PC-9 (cell line): ENCODE results near the gene CHST12. TPM values are rescaled to one million over a fixed set of nuclear protein-coding genes. Genes with fewer than 3 reads are reported as not detected.

Experiments used
- BruUV-seq: library from RNA; stranded (reverse); fragments of 400-500 nt; replicated peaks from 2 replicates; lab custom pipeline; 2021; lab: Mats Ljungman, UMichigan
- CTCF ChIA-PET: fragments of 300-600 bp; sonication (Branson Sonifier 250); formaldehyde crosslinking; loops from one replicate; lab custom pipeline; 2022; ENCODE audit warnings: antibody characterized with exemption; lab: Charles Lee
- POLR2A ChIA-PET: fragments of 300-600 bp; sonication (Branson Sonifier 250); formaldehyde crosslinking; loops from one replicate; lab custom pipeline; 2022; ENCODE audit warnings: antibody characterized with exemption; ENCODE audit not compliant: unreplicated experiment; lab: Charles Lee
- DNase-seq, 2 experiments: peaks; one replicate each; pipeline versions ENCODE4 v3.0.0 to v3.0.0-alpha.2; 2015 to 2022; ENCODE audit warnings: mixed read lengths in 1 of 2
- H2AFZ ChIP-seq: fragments of 200-600 bp; sonication (generic); 2 replicates; pipeline ENCODE4 v1.8.1; 2017; ENCODE audit warnings: antibody characterized with exemption
- H3F3A ChIP-seq: fragments of 200-600 bp; sonication (generic); 2 replicates; pipeline ENCODE4 v1.8.1; 2017; ENCODE audit warnings: antibody characterized with exemption, mild to moderate bottlenecking, low read depth; ENCODE audit not compliant: insufficient read depth
- H3K27ac ChIP-seq: fragments of 200-600 bp; sonication (generic); 2 replicates; pipeline ENCODE4 v1.6.1; 2016; ENCODE audit warnings: mixed run types
- H3K27me3 ChIP-seq: fragments of 200-600 bp; sonication (generic); 2 replicates; pipeline ENCODE4 v1.6.1; 2016; ENCODE audit warnings: low read depth, mixed run types; ENCODE audit not compliant: insufficient read depth
- H3K36me3 ChIP-seq: fragments of 200-600 bp; sonication (generic); 2 replicates; pipeline ENCODE4 v1.6.1; 2016; ENCODE audit warnings: low read depth, mixed run types
- H3K4me1 ChIP-seq: fragments of 200-600 bp; sonication (generic); replicated peaks from 2 replicates; pipeline ENCODE4 v1.6.1; 2016; ENCODE audit warnings: mixed run types; ENCODE audit not compliant: insufficient read depth
- H3K4me2 ChIP-seq: fragments of 200-600 bp; sonication (generic); 2 replicates; pipeline ENCODE4 v1.6.1; 2017; ENCODE audit warnings: mixed run types
- H3K4me3 ChIP-seq: fragments of 200-600 bp; sonication (generic); 2 replicates; pipeline ENCODE4 v1.6.1; 2016; ENCODE audit warnings: mixed run types
- H3K79me2 ChIP-seq: fragments of 200-600 bp; sonication (generic); 2 replicates; pipeline ENCODE4 v1.6.1; 2017; ENCODE audit warnings: low read depth, mixed run types
- H3K9me2 ChIP-seq: fragments of 200-600 bp; sonication (generic); 2 replicates; pipeline ENCODE4 v1.8.1; 2017; ENCODE audit warnings: mild to moderate bottlenecking; ENCODE audit not compliant: insufficient read depth
- H3K9me3 ChIP-seq: fragments of 200-600 bp; sonication (generic); 2 replicates; pipeline ENCODE4 v1.8.1; 2016; ENCODE audit warnings: low read depth; ENCODE audit not compliant: insufficient read depth
- H4K20me1 ChIP-seq: fragments of 200-600 bp; sonication (generic); 2 replicates; pipeline ENCODE4 v1.8.1; 2017; ENCODE audit not compliant: insufficient read depth
- CTCF ChIP-seq: fragments of 200-600 bp; sonication (generic); conservative IDR thresholded peaks from 2 replicates; pipeline ENCODE4 v1.6.1; 2017; ENCODE audit warnings: mixed run types, antibody characterized with exemption, mild to moderate bottlenecking, moderate library complexity
- EZH2 ChIP-seq: fragments of 200-600 bp; sonication (generic); IDR thresholded peaks from 2 replicates; pipeline ENCODE4 v1.8.0; 2017; ENCODE audit warnings: antibody characterized with exemption, low read depth
- intact Hi-C: fragments of 100-400 bp; cut with micrococcal nuclease; formaldehyde crosslinking; loops from one replicate; pipeline ENCODE4 v1.10.0; 2022; ENCODE audit not compliant: unreplicated experiment
- total RNA-seq: library from RNA; stranded (reverse); gene quantifications from 2 replicates; pipeline ENCODE4 v1.2.3, GENCODE V29; 2021

Gene CHST12
- total RNA-seq, 1 experiment from 2014 or later, result 25.9 TPM

GRCh38 chr7:2417981-2418481 is 14.6 kb downstream of the CHST12 start:
- intact Hi-C loops, result no loop called here
- no TSS peak for BruUV-seq
- Histone ChIP-seq H4K20me1 (no peaks in the 10 kb centered on the region), H3K4me3 (no peak overlapping the region), H3K4me2 (no peak overlapping the region), H3K79me2 (no peaks in the 10 kb centered on the region), H2AFZ (no peak overlapping the region), H3K4me1 (no peaks in the 10 kb centered on the region), H3F3A (no peaks in the 10 kb centered on the region; the same call in 1 of the 2 replicates), H3K9me3 (no peaks in the 10 kb centered on the region), H3K27me3 (no peaks in the 10 kb centered on the region), H3K36me3 (no peaks in the 10 kb centered on the region), H3K9me2 (no peaks in the 10 kb centered on the region), H3K27ac (no peak overlapping the region)
- ChIA-PET CTCF (no interaction called here), POLR2A (no interaction called here)
- DNase-seq, result no peak
- TF ChIP-seq EZH2, result no peak
- TF ChIP-seq CTCF, result no peak

- CTCF ChIA-PET, result no interaction called here
- BruUV-seq, result no TSS peak
- Histone ChIP-seq H3K4me2 (no peak overlapping the region), H3K36me3 (no peaks in the 10 kb centered on the region), H4K20me1 (no peaks in the 10 kb centered on the region), H3K79me2 (no peaks in the 10 kb centered on the region), H3K27me3 (no peaks in the 10 kb centered on the region), H2AFZ (no peak overlapping the region), H3K4me1 (peaks cover 10% of the 10 kb centered on the region), H3K9me2 (no peaks in the 10 kb centered on the region), H3F3A (peaks cover 10% of the 10 kb centered on the region; the same call in 1 of the 2 replicates), H3K27ac (no peak overlapping the region), H3K4me3 (no peak overlapping the region), H3K9me3 (no peaks in the 10 kb centered on the region)
- intact Hi-C loops, result no loop called here
- TF ChIP-seq EZH2 (no peak), CTCF (no peak)
- DNase-seq, result no peak
- POLR2A ChIA-PET, result no interaction called here
Observed at GRCh38 chr7:2420216-2420933, 17.0 kb downstream of the CHST12 start.

- Histone ChIP-seq H2AFZ (no peak overlapping the region), H3K27ac (no peak overlapping the region), H3K9me2 (no peaks in the 10 kb centered on the region), H3K4me1 (peaks cover 14% of the 10 kb centered on the region), H3K27me3 (no peaks in the 10 kb centered on the region), H3K4me3 (no peak overlapping the region), H4K20me1 (no peaks in the 10 kb centered on the region), H3K79me2 (no peaks in the 10 kb centered on the region), H3K4me2 (no peak overlapping the region), H3K9me3 (no peaks in the 10 kb centered on the region), H3F3A (peaks cover 15% of the 10 kb centered on the region; the same call in 1 of the 2 replicates), H3K36me3 (no peaks in the 10 kb centered on the region)
- no peak for DNase-seq
- TF ChIP-seq CTCF, result no peak
- intact Hi-C loops, result no loop called here
- BruUV-seq, result no TSS peak
- ChIA-PET POLR2A (interaction anchor here (0.6 kb wide), 1 partner anchor 17 kb away, joined by 19 read pairs; no protein-coding TSS in a partner anchor), CTCF (interaction anchor here (0.7 kb wide), 1 partner anchor 1336 kb away, joined by 11 read pairs; no protein-coding TSS in a partner anchor)
Observed at GRCh38 chr7:2421943-2422310, 18.5 kb downstream of the CHST12 start.
